Endodermal cell (in vitro differentiated cells): ENCODE results near the gene ATMIN. TPM values are rescaled to one million over a fixed set of nuclear protein-coding genes. Genes with fewer than 3 reads are reported as not detected.
A peak's percentile ranks its signal among the peaks of the same experiment; 100 is the strongest.

Source experiments
- DNase-seq: peaks from one replicate; pipeline ENCODE4 v3.0.0-alpha.2; 2017
- H3K27ac ChIP-seq: 2 replicates; pipeline ENCODE4 v1.5.1; 2013; ENCODE audit warnings: mild to moderate bottlenecking, low read depth, low read length, moderate library complexity
- H3K27me3 ChIP-seq: 2 replicates; pipeline ENCODE4 v1.6.1; 2013; ENCODE audit warnings: mild to moderate bottlenecking, low read length, moderate library complexity; ENCODE audit not compliant: insufficient read depth, control insufficient read depth, poor library complexity, severe bottlenecking
- H3K36me3 ChIP-seq: 2 replicates; pipeline ENCODE4 v1.7.0; 2013; ENCODE audit warnings: mild to moderate bottlenecking, low read length, moderate library complexity; ENCODE audit not compliant: control insufficient read depth, insufficient read depth
- H3K4me1 ChIP-seq: one replicate; pipeline ENCODE4 v1.7.0; 2013; ENCODE audit warnings: low read length; ENCODE audit not compliant: control insufficient read depth, insufficient read depth
- H3K4me3 ChIP-seq: 2 replicates; pipeline ENCODE4 v1.5.1; 2013; ENCODE audit warnings: mild to moderate bottlenecking, low read length, moderate library complexity
- H3K9ac ChIP-seq: 2 replicates; pipeline ENCODE4 v1.6.1; 2013; ENCODE audit warnings: mild to moderate bottlenecking, low read length, moderate library complexity; ENCODE audit not compliant: poor library complexity, severe bottlenecking; ENCODE audit errors: extremely low read depth
- H3K9me3 ChIP-seq: 2 replicates; pipeline ENCODE4 v1.6.1; 2013; ENCODE audit warnings: mild to moderate bottlenecking, low read length, moderate library complexity; ENCODE audit not compliant: control insufficient read depth
- H3K27ac Mint-ChIP-seq: 2 replicates; pipeline ENCODE4 v1.8.0; 2020; ENCODE audit warnings: mixed read lengths
- H3K27me3 Mint-ChIP-seq: 2 replicates; pipeline ENCODE4 v1.8.0; 2021; ENCODE audit warnings: mild to moderate bottlenecking, mixed read lengths; ENCODE audit not compliant: insufficient read depth
- H3K36me3 Mint-ChIP-seq: 2 replicates; pipeline ENCODE4 v1.8.0; 2020; ENCODE audit warnings: low read depth, mixed read lengths
- H3K4me1 Mint-ChIP-seq: 2 replicates; pipeline ENCODE4 v1.8.0; 2020; ENCODE audit warnings: mixed read lengths
- H3K4me3 Mint-ChIP-seq: 2 replicates; pipeline ENCODE4 v1.8.0; 2020; ENCODE audit warnings: mild to moderate bottlenecking, moderate library complexity, mixed read lengths
- H3K9me3 Mint-ChIP-seq: 2 replicates; pipeline ENCODE4 v1.8.0; 2020; ENCODE audit warnings: mild to moderate bottlenecking, mixed read lengths
- CTCF ChIP-seq: fragments of 200-600 bp; sonication (generic); conservative IDR thresholded peaks from 2 replicates; pipeline ENCODE4 v1.5.0; 2021; ENCODE audit warnings: antibody characterized with exemption, mild to moderate bottlenecking
- WGBS, 2 experiments: methylation state at CpG; one replicate each; pipeline versions ENCODE4 v1.1.5 to v1.1.7; 2013; ENCODE audit warnings: missing lambda C conversion rate in 2 of 2, mixed read lengths in 1 of 2; ENCODE audit not compliant: insufficient coverage in 1 of 2, insufficient read length in 1 of 2; 5-methylcytosine and 5-hydroxymethylcytosine counted together
- total RNA-seq, 2 donors: library from RNA; stranded (reverse); fragmentation: NEBNext Ultra II Directional in 1 of 2; extraction: Animal tissue kit (Norgen Biotek cat#: 25700) in 1 of 2; gene quantifications; 2 replicates in 1 of 2; 3 replicates in 1 of 2; pipeline ENCODE4 v1.2.1, GENCODE V29; 2021

The ATMIN gene
- total RNA-seq, 2 donors from 2014 or later, result 45.7 to 53.6 TPM

DNA sequence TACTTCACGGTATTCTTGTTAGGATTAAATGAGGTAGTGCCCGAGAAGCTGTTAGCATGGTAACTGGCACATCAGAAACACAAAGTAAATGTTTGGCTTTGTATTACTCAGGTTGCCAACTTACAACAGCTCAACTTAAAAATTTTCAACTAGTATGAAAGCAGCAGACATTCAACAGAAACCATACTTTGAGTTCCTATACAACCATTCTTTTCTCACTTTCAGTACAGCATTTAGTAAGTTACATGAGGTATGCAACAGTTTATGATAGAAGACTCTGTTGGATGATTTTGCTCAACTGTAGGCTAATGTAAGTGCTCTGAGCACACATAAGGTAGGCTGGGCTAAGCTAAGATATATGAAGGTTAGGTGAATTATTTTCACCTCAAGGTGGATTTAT, 21.0 kb upstream of the ATMIN start:
- WGBS, 2 experiments, result 100% methylated on average over 2 of the region's 2 CpGs
- no peaks in the 10 kb centered on the region for H3K27me3 ChIP-seq
- Mint-ChIP-seq H3K27me3 (no peaks in the 10 kb centered on the region), H3K9me3 (no peaks in the 10 kb centered on the region), H3K4me1 (no peaks in the 10 kb centered on the region), H3K27ac (no peak overlapping the region), H3K4me3 (no peak overlapping the region), H3K36me3 (peaks cover 62% of the 10 kb centered on the region)
- H3K9ac ChIP-seq, result no peak overlapping the region
- no peaks in the 10 kb centered on the region for H3K4me1 ChIP-seq
- no peak overlapping the region for H3K27ac ChIP-seq
- TF ChIP-seq CTCF, result no peak
- H3K9me3 ChIP-seq, result no peaks in the 10 kb centered on the region
- peaks cover 79% of the 10 kb centered on the region for H3K36me3 ChIP-seq
- DNase-seq, result no peak
- no peak overlapping the region for H3K4me3 ChIP-seq

DNA sequence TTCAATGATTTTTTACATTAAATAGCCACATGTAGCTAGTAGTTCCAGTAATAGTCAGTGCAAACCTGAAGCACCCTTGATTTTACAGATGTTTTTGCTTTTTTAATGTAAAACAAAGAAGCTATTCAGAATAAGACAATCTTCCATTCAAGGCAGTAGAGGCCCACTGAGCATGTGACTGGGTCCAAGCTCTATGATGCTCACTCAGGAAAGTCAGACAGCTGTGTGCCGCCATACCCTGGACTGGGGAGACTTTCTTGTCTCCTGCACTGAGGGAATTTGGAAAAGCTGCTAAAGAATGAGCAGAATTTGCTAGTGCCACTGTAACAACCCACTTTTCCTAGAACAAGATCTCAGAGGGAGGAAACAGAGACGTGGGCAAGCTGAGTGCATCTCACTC, 17.1 kb upstream of the ATMIN start:
- Histone ChIP-seq H3K4me1 (peaks cover 8% of the 10 kb centered on the region), H3K27me3 (no peaks in the 10 kb centered on the region), H3K9ac (no peak overlapping the region), H3K36me3 (peaks cover 91% of the 10 kb centered on the region), H3K27ac (no peak overlapping the region), H3K9me3 (no peaks in the 10 kb centered on the region), H3K4me3 (no peak overlapping the region)
- Mint-ChIP-seq H3K4me3 (no peak overlapping the region), H3K36me3 (peaks cover 79% of the 10 kb centered on the region), H3K27me3 (no peaks in the 10 kb centered on the region), H3K9me3 (no peaks in the 10 kb centered on the region), H3K4me1 (peaks cover 14% of the 10 kb centered on the region), H3K27ac (peak overlapping the region; percentile 39)
- WGBS, 2 experiments, result 95 to 100% methylated on average over 2 of the region's 2 CpGs
- DNase-seq, result no peak
- TF ChIP-seq CTCF, result no peak

DNA sequence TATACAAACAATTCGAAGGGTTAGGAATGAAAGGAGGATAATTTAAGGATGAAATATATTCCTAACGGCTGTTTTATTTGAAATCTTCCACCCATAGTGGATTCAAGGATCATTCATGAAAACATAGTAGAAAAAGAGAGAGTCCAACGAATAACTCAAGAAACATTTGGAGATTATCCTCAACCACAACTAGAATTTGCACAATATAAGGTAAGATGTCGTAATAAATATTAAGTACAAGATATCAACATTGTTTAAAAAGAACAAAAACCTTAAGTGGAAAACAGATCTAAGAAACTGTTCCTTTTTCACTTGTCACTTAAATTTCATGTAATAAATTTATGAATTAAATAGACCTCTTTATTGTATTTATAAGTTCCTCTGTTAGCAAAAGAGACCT, 9.2 kb upstream of the ATMIN start:
- Mint-ChIP-seq H3K4me3 (no peak overlapping the region), H3K36me3 (peaks cover 64% of the 10 kb centered on the region), H3K4me1 (peaks cover 14% of the 10 kb centered on the region), H3K27me3 (no peaks in the 10 kb centered on the region), H3K9me3 (peaks cover 3% of the 10 kb centered on the region), H3K27ac (no peak overlapping the region)
- Histone ChIP-seq H3K27me3 (no peaks in the 10 kb centered on the region), H3K36me3 (peaks cover 78% of the 10 kb centered on the region), H3K9me3 (no peaks in the 10 kb centered on the region), H3K9ac (no peak overlapping the region), H3K4me1 (peaks cover 8% of the 10 kb centered on the region), H3K27ac (no peak overlapping the region), H3K4me3 (no peak overlapping the region)
- no peak for DNase-seq
- no peak for TF ChIP-seq CTCF
- 100% methylated on average over 1 of the region's 4 CpGs; no CpG with 5 or more reads in 1 of the 2 experiments for WGBS, 2 experiments
